H1 (cell line): ENCODE data around the gene ITGB2.

Source experiments
- BACH1 ChIP-seq: IDR thresholded peaks from 2 replicates; pipeline ENCODE4 v1.6.1; 2012; ENCODE audit warnings: low read length, improper control_type of control experiment
- EP300 ChIP-seq, 2 experiments: IDR thresholded peaks; 1 replicate in 1 of 2; 2 replicates in 1 of 2; pipeline ENCODE4 v1.6.1; 2011 to 2012; ENCODE audit warnings: low read depth in 2 of 2, low read length in 2 of 2, mild to moderate bottlenecking in 2 of 2, borderline replicate concordance in 1 of 2, inconsistent platforms in 1 of 2, moderate library complexity in 1 of 2
- EZH2 ChIP-seq: fragments of 200-600 bp; sonication (generic); IDR thresholded peaks from 2 replicates; pipeline ENCODE4 v1.7.1; 2012; ENCODE audit warnings: low read depth, mild to moderate bottlenecking, moderate library complexity, low read length, inconsistent platforms; ENCODE audit not compliant: severe bottlenecking
- POLR2A ChIP-seq, 2 experiments: IDR thresholded peaks; 1 replicate in 1 of 2; 2 replicates in 1 of 2; pipeline ENCODE4 v1.6.1; 2011; ENCODE audit warnings: low read depth in 2 of 2, low read length in 2 of 2, mild to moderate bottlenecking in 2 of 2; ENCODE audit errors: control extremely low read depth in 1 of 2
- POLR2AphosphoS5 ChIP-seq: IDR thresholded peaks from 2 replicates; pipeline ENCODE4 v1.6.1; 2011; ENCODE audit warnings: low read depth, low read length
- TF ChIP-seq, protein P1 (sequence below), 3 experiments: IDR thresholded peaks; 1 replicate in 2 of 3; 2 replicates in 1 of 3; pipeline versions ENCODE4 v1.5.1 to v1.6.1; 2011; ENCODE audit warnings: low read length in 3 of 3, mild to moderate bottlenecking in 3 of 3, inconsistent platforms in 2 of 3, low read depth in 1 of 3, moderate library complexity in 1 of 3; ENCODE audit not compliant: insufficient read depth in 1 of 3; ENCODE audit errors: control extremely low read depth in 1 of 3

- TF ChIP-seq BACH1 (no peak), EZH2 (no peak), POLR2AphosphoS5 (no peak), POLR2A (IDR thresholded peaks at IDR 0.05; ENCODE audit: control extremely low read depth in 1 of 2, low read depth in 2 of 2, low read length in 2 of 2) (no peak), EP300 (IDR thresholded peaks at IDR 0.05; ENCODE audit: borderline replicate concordance in 1 of 2, low read depth in 2 of 2, low read length in 2 of 2) (no peak)
- TF ChIP-seq, protein P1, sequence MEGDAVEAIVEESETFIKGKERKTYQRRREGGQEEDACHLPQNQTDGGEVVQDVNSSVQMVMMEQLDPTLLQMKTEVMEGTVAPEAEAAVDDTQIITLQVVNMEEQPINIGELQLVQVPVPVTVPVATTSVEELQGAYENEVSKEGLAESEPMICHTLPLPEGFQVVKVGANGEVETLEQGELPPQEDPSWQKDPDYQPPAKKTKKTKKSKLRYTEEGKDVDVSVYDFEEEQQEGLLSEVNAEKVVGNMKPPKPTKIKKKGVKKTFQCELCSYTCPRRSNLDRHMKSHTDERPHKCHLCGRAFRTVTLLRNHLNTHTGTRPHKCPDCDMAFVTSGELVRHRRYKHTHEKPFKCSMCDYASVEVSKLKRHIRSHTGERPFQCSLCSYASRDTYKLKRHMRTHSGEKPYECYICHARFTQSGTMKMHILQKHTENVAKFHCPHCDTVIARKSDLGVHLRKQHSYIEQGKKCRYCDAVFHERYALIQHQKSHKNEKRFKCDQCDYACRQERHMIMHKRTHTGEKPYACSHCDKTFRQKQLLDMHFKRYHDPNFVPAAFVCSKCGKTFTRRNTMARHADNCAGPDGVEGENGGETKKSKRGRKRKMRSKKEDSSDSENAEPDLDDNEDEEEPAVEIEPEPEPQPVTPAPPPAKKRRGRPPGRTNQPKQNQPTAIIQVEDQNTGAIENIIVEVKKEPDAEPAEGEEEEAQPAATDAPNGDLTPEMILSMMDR (IDR thresholded peaks at IDR 0.05; ENCODE audit: control extremely low read depth in 1 of 3, insufficient read depth in 1 of 3, low read depth in 1 of 3, low read length in 3 of 3), result no peak
Measured at GRCh38 chr21:44927587-44928461, 7.1 kb upstream of the ITGB2 start.
